ENCODE results near the gene GJA5.
"Not testable (repeated sequence)": the region's sequence is repeated elsewhere in the genome, so short reads cannot be mapped to it uniquely, and the experiment has no call there.

GJA5 gene

GRCh38 chr1:147762233-147763024 lies 2.0 kb upstream of the GJA5 start:
- no peak for DNase-seq

DNA sequence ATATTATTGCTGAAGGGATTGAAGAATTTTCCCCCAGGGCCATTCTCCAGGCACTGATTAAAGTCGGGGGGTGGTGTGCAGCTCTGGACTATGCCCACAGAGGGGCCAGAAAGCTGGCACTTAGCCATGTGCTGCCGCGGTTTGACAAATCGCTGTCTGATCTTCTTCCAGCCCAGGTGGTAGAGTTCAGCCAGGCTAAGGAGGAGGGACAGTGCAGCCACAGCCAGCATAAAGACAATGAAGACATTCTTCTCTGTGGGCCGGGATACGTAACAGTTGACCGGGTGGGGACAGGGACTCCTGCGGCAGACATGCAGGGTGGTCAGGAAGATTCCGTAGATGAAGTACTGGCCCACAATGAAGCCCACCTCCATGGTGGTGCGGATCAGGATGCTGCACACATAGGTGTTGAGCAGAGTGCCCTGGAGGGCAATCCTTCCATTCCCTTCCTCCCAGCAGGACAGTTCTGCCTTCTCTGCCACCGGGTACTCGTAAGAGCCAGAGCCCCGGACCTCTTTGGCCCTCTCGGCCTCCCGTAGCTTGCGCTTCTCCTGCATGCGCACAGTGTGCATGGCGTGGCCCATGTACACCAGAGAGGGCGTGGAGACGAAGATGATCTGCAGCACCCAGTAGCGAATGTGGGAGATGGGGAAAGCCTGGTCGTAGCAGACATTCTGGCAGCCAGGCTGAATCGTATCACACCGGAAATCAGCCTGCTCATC lies 1.9 kb downstream of the GJA5 start:
- DNase-seq: no peak

DNA sequence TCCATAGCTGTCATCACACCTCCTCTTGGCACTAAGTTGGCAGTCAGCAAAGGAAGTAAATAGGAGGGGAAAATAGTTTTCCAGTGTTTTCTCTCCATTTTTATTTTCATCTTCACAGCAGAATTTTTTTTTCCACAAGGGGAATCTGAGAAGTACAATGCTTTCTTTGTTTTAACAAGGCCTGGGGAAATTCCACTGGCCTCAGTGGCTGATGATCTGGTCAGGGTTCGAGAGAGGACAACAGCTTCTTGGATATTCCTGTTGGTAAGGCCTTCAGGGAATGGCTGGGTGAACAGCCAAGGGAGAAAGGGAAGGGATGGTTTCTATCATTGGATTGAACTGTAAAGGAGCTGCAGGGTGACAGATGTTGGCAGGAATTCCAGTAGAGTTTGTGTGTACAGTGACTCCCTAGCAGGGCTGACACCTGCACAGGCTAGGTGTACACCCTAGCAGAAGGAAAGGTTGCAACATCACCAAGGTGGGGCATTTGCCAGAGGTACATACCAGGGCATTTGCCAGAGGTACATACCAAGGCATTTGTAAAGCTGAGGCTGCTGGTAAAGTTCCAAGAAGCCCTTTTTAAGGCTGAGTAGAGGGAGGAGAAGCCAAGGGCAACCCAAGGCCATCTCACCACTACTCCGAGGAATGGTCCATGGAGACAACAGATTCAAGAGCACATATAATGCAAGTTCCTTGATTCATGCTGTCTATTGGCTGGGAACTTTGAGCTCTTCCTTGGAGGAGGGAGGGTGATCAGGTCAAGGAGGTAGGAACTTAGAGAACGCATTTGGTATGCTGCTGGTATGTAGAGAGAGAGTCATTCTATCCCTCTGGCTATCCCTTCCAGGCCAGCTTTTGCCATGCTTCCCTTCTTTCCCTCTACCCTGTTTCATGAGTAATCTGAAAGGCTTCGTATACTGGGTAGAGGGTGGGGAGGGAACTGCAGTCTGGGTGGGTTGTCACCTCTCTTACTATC lies 3.1 kb downstream of the GJA5 start:
- DNase-seq: no peak

DNA sequence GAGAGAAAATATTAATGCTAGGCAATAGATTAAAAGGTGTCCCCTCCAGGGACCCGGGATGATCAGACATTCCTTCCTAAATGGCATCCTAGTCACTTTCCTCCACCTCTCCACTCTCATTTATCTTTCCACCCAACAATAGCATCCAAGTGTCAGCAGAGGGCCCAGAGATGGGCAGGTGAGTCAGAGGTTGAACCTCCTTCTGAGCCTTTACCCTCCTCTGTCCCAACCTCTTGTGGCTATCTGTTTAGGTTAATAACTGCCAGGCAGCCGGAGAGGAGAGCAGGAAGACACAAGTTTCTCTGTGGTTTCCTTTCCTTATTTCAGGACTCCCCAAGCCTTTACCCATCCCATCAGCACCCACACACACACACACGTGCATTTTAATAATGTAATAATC lies 4.1 kb downstream of the GJA5 start:
- DNase-seq: no peak

DNA sequence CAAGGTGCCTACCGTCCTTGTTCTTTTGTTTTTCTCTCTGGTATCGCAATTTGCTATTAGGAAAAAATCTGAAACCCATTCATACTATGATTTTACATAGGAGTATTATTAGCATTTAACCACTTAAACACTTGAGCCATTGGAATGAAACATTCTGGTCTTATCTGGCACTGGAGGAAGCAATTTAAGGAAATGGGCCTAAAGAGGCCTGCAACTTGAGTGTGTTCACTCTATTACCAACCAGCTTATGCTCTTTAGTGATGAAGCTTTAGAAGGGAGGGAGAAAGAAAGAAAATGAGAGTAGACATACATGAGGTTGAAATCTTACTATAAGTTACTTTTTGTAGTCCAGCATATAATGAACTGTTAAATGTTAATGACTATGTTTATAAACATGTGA lies 5.7 kb downstream of the GJA5 start:
- DNase-seq: no peak

GRCh38 chr1:147753081-147753480 lies 7.3 kb downstream of the GJA5 start:
- DNase-seq: no peak

DNA sequence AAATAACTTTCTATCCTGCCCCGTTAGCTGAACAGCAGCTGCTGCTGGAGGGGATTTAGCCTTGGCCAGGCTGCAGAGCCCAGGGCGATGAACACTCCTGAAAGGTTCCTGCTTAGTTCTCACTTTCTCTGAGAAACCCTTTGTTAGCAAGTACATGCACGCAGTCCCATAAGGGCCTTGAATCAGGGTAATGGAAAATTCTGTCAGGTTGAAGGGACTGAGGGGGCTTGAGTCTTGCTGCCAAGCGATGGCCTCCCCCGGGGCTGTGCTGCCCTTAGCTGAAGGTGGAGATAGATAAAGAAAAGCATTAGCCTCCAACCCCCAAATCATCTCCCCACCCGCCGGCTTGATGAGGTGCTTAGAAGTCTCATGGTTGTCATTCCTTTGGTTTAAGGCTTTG lies 7.9 kb downstream of the GJA5 start:
- DNase-seq: no peak

DNA sequence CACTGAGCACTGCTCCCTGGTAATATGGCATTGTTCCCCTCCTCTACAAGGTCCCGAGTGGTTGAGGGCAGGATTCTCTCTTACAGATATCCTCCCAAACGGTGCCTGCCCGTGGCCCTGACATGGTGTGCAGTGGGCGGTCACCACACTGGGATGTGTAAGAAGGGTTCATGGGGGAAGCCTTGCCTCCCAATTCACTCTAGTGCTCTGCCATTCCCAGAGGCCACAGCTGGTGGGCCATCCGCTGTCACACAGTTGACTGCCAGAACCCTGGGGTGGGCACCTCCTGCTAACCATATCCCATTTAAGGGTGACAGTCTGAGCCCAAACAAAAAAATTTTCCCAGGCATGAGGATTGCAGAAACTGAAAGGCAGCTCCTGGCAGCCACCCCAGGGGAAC lies 9.1 kb downstream of the GJA5 start:
- no peak for DNase-seq

- no peak for DNase-seq
These were observed 9.7 kb downstream of the GJA5 start for GRCh38 chr1:147750618-147751217.

- no peak for DNase-seq
These were observed 10.6 kb downstream of the GJA5 start for GRCh38 chr1:147749792-147750191.

GRCh38 chr1:147748676-147749350 lies 11.6 kb downstream of the GJA5 start:
- no peak for DNase-seq

DNA sequence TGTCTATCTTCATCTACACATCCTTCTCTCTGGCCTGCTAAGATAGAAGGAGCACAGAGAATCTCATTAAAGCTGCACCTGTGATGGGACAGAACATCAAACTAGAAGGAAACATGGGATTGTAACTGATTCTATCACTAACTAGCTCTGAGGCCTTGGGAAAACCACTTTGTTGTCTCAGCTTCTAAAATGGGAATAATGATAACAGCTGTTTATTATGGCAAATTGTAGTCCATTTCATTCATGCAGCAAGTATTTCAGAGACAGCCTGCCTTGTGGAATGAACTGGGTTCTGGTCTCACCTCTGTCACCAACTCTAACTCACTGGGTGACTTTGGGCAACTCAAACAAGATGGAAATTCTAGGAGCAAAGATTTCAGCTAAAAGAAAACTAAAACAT lies 12.4 kb downstream of the GJA5 start:
- DNase-seq: no peak

- no peak for DNase-seq
These were observed 15.1 kb downstream of the GJA5 start for GRCh38 chr1:147745271-147745670.

GRCh38 chr1:147741065-147741464 lies 19.3 kb downstream of the GJA5 start:
- DNase-seq: no peak

DNA sequence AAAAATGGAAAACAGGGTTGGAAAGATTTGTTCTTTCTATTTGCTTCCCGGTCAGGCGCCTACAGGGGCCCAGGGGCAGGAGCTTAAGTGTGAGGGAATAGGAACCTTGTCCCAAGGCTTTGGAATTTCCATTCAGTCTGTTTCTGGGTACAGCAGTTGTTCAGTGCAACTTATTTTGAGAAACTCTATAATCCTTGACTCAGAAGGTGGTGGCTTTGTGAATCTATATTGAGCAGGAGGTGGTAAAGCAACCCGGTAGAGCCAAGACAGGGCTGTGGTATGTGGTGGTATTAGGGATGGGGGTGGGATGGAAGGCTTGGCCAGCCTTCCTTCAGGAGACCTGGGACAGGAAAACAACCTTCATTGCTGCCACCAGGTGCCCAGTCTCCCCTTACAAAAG lies 20.0 kb downstream of the GJA5 start:
- no peak for DNase-seq

DNA sequence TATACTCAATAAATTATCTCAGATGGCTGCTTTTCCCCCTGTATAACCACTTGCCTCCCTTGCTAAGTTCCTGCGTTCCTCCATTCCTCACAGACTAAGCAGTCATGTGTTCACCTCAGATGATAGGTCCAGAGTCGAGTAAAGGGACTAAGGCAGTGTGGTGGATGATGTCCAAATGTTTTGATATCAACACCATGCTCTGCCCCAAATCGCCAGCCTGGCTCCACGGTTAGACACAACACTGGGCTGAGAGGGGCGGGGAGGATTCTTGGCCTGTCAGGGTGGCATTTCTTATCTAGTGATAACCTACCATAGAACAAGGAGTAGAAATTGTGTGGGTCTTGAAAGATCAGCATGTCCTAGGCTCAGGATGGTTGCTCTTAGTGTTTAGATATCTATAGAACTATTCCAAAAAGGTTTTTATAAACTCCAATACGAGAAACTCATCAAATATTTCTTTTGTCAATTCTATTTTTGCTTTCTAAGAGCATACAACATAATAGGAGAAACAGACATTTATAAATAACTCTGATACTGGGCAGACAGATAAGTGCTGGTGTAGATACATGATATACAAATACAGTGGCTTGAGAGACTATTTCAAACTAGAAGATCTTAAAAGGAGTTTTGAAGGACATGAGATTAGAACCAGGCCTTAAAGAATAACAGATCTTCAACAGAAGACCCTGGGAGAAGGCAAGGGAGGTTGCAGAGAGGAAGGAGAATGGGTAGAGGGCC lies 21.5 kb downstream of the GJA5 start:
- no peak for DNase-seq

DNA sequence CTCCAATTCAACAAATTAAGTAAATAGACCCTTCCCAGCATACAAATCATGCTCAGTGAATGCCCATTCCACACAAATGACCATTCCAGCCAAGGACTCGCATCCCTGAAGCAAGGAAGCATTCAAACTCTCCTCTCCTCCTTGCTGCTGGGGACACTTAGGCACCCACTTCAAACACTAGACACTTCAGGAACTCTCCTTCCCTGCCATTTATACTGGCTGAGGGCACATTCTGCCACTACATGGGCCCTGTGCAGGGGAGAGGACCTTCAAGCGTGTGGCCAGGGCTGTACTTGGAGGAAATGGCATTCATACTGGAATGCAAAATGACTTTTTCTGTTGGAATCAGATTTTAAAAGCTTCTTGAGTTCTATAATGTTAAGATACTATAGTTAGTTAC lies 22.3 kb downstream of the GJA5 start:
- no peak for DNase-seq

GRCh38 chr1:147736883-147737282 lies 23.5 kb downstream of the GJA5 start:
- no peak for DNase-seq

GRCh38 chr1:147735423-147735822 lies 25.0 kb downstream of the GJA5 start:
- DNase-seq: no peak

- not testable (repeated sequence) for DNase-seq
These were observed 26.0 kb downstream of the GJA5 start for GRCh38 chr1:147734291-147734841.

- DNase-seq: no peak
These were observed 31.1 kb downstream of the GJA5 start for GRCh38 chr1:147729315-147729714.
